ENCODE results near the gene SEC22A. TPM values are rescaled to one million over a fixed set of nuclear protein-coding genes. Genes with fewer than 3 reads are reported as not detected.

SEC22A gene
- total and polyA plus RNA-seq, 10 of the 15 experiments (the other 5 are each of a cell fraction or from before 2014, with no cell fraction given): 19.3 to 70.3 (median 36.7) TPM

DNA sequence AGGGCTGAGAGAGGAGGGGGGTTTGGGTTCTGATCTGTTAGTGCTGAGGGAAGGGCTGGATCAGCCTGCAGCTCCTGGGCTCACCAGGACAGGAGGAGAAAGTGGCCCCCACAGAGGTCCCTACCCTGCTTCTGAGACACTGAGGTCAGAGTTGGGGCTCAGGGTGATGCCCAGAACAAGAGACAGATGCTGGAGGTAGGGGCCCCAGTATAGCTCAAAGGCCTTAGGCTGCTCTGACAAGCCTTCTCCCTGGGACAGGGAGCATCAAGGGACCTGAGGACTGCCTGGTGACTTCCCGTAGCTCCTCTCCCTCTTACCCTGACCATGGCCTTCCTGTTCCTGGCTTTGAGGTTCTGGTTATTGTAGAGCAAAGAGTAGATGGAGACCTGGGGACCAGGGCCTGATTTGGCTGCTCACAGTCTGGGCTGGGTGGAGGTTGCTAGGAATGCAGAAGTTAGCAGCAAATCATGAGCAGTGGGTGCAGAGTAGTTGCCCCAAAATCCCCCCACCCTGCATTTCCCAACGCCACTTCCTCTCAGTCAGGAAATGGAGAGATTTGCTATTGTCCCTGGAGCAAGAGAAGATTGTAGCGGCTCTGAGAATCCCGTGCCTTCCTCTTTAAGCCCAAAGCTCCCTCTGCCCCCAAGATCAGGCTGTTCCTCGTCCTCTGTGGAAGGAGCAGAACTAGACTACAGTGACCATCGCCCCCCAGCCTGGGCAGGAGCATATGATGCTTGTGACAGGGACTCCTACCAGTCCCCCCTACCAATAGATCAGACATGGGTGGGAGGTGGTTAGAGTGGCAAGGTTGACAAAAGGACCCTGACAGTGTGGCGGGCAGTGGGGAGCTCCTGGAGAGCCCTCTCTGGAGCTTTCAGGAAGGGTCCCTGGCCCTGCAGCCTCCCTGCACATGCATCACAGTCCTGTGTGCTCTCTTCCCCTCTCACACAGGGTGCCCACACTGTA, 47.4 kb upstream of the SEC22A start:
- no peak overlapping the region for H2AFZ ChIP-seq (ENCODE audit: control insufficient read depth, low read depth, low read length)
- POLR2A ChIA-PET: no interaction called here
- H3K79me2 ChIP-seq (ENCODE audit: control insufficient read depth, insufficient read depth, low read length): no peaks in the 10 kb centered on the region
- DNase-seq (ENCODE audit: low read depth, low spot score): no peak
- no peak overlapping the region for H3K4me3 ChIP-seq
- TF ChIP-seq FOS (IDR thresholded peaks at IDR 0.05; ENCODE audit: borderline replicate concordance, extremely low read depth, insufficient read length) (no peak), HCFC1 (IDR thresholded peaks at IDR 0.05; ENCODE audit: low read length) (no peak), MEF2A (IDR thresholded peaks at IDR 0.05; ENCODE audit: insufficient read depth, low read depth, low read length) (no peak), PML (IDR thresholded peaks at IDR 0.05; ENCODE audit: low read length) (no peak), NRF1 (conservative IDR thresholded peaks at IDR 0.05; ENCODE audit: low read depth, low read length) (no peak), ZSCAN29 (IDR thresholded peaks at IDR 0.05) (no peak), TAF1 (IDR thresholded peaks at IDR 0.05; ENCODE audit: borderline replicate concordance, low read depth, low read length) (no peak), GATAD2B (conservative IDR thresholded peaks at IDR 0.05; ENCODE audit: low read depth) (no peak), EP300 (IDR thresholded peaks at IDR 0.05; ENCODE audit: borderline replicate concordance in 1 of 2, control insufficient read depth in 1 of 2, low read depth in 2 of 2, low read length in 2 of 2) (no peak), CBX5 (IDR thresholded peaks at IDR 0.05; ENCODE audit: low read depth) (no peak), STAT1 (conservative IDR thresholded peaks at IDR 0.05) (no peak), POLR2A (IDR thresholded peaks at IDR 0.05; ENCODE audit: low read depth, low read length) (no peak), RB1 (IDR thresholded peaks at IDR 0.05; ENCODE audit: borderline replicate concordance) (no peak)
- TF ChIP-seq, protein P1, sequence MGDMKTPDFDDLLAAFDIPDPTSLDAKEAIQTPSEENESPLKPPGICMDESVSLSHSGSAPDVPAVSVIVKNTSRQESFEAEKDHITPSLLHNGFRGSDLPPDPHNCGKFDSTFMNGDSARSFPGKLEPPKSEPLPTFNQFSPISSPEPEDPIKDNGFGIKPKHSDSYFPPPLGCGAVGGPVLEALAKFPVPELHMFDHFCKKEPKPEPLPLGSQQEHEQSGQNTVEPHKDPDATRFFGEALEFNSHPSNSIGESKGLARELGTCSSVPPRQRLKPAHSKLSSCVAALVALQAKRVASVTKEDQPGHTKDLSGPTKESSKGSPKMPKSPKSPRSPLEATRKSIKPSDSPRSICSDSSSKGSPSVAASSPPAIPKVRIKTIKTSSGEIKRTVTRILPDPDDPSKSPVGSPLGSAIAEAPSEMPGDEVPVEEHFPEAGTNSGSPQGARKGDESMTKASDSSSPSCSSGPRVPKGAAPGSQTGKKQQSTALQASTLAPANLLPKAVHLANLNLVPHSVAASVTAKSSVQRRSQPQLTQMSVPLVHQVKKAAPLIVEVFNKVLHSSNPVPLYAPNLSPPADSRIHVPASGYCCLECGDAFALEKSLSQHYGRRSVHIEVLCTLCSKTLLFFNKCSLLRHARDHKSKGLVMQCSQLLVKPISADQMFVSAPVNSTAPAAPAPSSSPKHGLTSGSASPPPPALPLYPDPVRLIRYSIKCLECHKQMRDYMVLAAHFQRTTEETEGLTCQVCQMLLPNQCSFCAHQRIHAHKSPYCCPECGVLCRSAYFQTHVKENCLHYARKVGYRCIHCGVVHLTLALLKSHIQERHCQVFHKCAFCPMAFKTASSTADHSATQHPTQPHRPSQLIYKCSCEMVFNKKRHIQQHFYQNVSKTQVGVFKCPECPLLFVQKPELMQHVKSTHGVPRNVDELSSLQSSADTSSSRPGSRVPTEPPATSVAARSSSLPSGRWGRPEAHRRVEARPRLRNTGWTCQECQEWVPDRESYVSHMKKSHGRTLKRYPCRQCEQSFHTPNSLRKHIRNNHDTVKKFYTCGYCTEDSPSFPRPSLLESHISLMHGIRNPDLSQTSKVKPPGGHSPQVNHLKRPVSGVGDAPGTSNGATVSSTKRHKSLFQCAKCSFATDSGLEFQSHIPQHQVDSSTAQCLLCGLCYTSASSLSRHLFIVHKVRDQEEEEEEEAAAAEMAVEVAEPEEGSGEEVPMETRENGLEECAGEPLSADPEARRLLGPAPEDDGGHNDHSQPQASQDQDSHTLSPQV (IDR thresholded peaks at IDR 0.05): no peak
- WGBS (ENCODE audit: insufficient coverage, insufficient replicate concordance, low lambda C conversion rate, missing lambda C conversion rate): 98% methylated on average over 7 of the region's 7 CpGs
- no peaks in the 10 kb centered on the region for H3K9me3 ChIP-seq (replicated peaks; ENCODE audit: control insufficient read depth, insufficient read depth, low read length)
- no peak overlapping the region for H3K4me2 ChIP-seq (ENCODE audit: control insufficient read depth, insufficient read depth)
- SMC1A ChIA-PET (ENCODE audit: uncharacterized antibody, unreplicated experiment): interaction anchor here (0.6 kb wide), 1 partner anchor 55 kb away, joined by 3 read pairs; no protein-coding TSS in a partner anchor
- no peaks in the 10 kb centered on the region for H3K27me3 ChIP-seq (replicated peaks in 1 of 2; ENCODE audit: control insufficient read depth in 2 of 2, insufficient read depth in 2 of 2, low read length in 1 of 2)
- H3K4me1 ChIP-seq (ENCODE audit: control insufficient read depth, insufficient read depth, low read length): peaks cover 9% of the 10 kb centered on the region
- FAIRE-seq: no peak
- RAD21 ChIA-PET (ENCODE audit: unreplicated experiment): interaction anchor here (1.0 to 1.4 kb wide), 2 partner anchors 17 to 47 kb away, joined by 3 to 4 read pairs; partner anchors contain the start of gene SEC22A
- no peaks in the 10 kb centered on the region for H4K20me1 ChIP-seq (ENCODE audit: control insufficient read depth, insufficient read depth)
- no TSS peak for BruUV-seq (replicated peaks)
- no peak for ATAC-seq
- no peak overlapping the region for H3K9ac ChIP-seq (ENCODE audit: control insufficient read depth, insufficient read depth, low read length)
- peaks cover under 1 to 8% of the 10 kb centered on the region in 2 experiments; a peak in 3 of 4 replicates for H3K36me3 ChIP-seq (ENCODE audit: control insufficient read depth in 2 of 2, insufficient read depth in 2 of 2, low read length in 1 of 2)
- intact Hi-C loops (cut with micrococcal nuclease; ENCODE audit: unreplicated experiment) (no loop called here), in situ Hi-C loops (cut with MboI) (no loop called here)
- CTCF ChIA-PET: interaction anchor here (1.1 to 1.2 kb wide), 2 partner anchors 73 to 101 kb away, joined by 4 to 5 read pairs; no protein-coding TSS in a partner anchor
- H3K27ac ChIP-seq (ENCODE audit: control insufficient read depth, insufficient read depth): no peak overlapping the region

All from GM12878 (cell line).